ENCODE data around the gene VIL1. TPM values are rescaled to one million over a fixed set of nuclear protein-coding genes. Genes with fewer than 3 reads are reported as not detected.

VIL1 gene
- total and polyA plus RNA-seq, 2 of the 13 experiments (the other 11 are each of a cell fraction or from before 2014, with no cell fraction given): 287 to 301 TPM

DNA sequence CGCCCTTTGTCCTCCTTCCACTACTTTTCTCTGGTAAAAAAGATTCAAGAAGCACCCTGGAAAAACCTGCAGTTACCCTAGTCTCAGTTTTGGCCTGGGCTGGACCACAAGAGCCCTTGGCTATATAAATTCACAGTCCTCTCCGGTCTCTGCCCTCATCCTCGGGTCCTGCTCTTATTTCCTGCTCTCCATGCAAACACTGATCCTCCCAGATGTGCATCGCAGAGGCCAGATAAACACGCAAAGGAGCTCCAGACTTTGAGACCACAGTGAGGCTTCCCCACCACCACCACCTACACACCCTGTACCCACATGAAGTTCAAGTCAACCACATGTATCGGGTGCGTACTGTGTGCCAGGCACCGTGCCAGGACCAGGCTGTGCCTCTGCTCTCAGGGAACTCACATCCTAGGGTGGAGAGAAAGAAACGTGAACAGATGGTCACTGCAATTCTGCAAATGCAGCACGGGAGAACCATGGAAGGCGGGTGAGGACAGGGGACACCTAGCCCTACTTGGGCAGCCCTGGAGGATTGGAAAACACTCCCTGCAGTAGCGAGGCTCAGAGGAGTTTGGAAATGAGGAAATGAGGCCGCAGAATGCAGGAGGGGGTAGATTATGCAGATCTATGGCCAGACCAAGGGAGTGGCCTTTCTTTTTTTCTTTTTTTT, 11.8 kb upstream of the VIL1 start (continued):
- TF ChIP-seq GFI1 (CRISPR knock-in tag; IDR thresholded peaks at IDR 0.05; ENCODE audit: borderline replicate concordance) (0 out of 2 replicates have a peak, but pooled peaks have one; percentile 50), ZNF879 (CRISPR knock-in tag; IDR thresholded peaks at IDR 0.05) (no peak), PCBP1 (IDR thresholded peaks at IDR 0.05; ENCODE audit: borderline replicate concordance, low read depth, low read length) (no peak), HOXA5 (CRISPR knock-in tag; IDR thresholded peaks at IDR 0.05) (no peak), ZBTB8A (CRISPR knock-in tag; IDR thresholded peaks at IDR 0.05; ENCODE audit: borderline replicate concordance, low read depth) (no peak), ZNF713 (CRISPR knock-in tag; IDR thresholded peaks at IDR 0.05) (0 out of 2 replicates have a peak, but pooled peaks have one; percentile 54), FOXO1 (CRISPR knock-in tag; IDR thresholded peaks at IDR 0.05) (0 out of 2 replicates have a peak, but pooled peaks have one; percentile 36), ZNF572 (CRISPR knock-in tag; IDR thresholded peaks at IDR 0.05) (peak; percentile 91; the same call in 1 of the 2 replicates), MLLT10 (CRISPR knock-in tag; IDR thresholded peaks at IDR 0.05) (no peak), ZBTB33 (CRISPR knock-in tag; IDR thresholded peaks at IDR 0.05) (no peak), JUNB (CRISPR knock-in tag; IDR thresholded peaks at IDR 0.05; ENCODE audit: borderline replicate concordance) (no peak), MBD4 (IDR thresholded peaks at IDR 0.05; ENCODE audit: borderline replicate concordance, low read length) (no peak), USF2 (IDR thresholded peaks at IDR 0.05; ENCODE audit: low read depth, low read length) (no peak), USF2 (CRISPR knock-in tag; IDR thresholded peaks at IDR 0.05; ENCODE audit: borderline replicate concordance) (no peak), SMC3 (IDR thresholded peaks at IDR 0.05; ENCODE audit: low read length) (no peak), ZNF770 (CRISPR knock-in tag; IDR thresholded peaks at IDR 0.05) (peak; percentile 31; the same call in 1 of the 2 replicates)
- TF ChIP-seq, protein P1, sequence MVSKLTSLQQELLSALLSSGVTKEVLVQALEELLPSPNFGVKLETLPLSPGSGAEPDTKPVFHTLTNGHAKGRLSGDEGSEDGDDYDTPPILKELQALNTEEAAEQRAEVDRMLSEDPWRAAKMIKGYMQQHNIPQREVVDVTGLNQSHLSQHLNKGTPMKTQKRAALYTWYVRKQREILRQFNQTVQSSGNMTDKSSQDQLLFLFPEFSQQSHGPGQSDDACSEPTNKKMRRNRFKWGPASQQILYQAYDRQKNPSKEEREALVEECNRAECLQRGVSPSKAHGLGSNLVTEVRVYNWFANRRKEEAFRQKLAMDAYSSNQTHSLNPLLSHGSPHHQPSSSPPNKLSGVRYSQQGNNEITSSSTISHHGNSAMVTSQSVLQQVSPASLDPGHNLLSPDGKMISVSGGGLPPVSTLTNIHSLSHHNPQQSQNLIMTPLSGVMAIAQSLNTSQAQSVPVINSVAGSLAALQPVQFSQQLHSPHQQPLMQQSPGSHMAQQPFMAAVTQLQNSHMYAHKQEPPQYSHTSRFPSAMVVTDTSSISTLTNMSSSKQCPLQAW (CRISPR knock-in tag; IDR thresholded peaks at IDR 0.05): no peak; the same call in 1 of the 2 replicates
- TF ChIP-seq, protein P2, sequence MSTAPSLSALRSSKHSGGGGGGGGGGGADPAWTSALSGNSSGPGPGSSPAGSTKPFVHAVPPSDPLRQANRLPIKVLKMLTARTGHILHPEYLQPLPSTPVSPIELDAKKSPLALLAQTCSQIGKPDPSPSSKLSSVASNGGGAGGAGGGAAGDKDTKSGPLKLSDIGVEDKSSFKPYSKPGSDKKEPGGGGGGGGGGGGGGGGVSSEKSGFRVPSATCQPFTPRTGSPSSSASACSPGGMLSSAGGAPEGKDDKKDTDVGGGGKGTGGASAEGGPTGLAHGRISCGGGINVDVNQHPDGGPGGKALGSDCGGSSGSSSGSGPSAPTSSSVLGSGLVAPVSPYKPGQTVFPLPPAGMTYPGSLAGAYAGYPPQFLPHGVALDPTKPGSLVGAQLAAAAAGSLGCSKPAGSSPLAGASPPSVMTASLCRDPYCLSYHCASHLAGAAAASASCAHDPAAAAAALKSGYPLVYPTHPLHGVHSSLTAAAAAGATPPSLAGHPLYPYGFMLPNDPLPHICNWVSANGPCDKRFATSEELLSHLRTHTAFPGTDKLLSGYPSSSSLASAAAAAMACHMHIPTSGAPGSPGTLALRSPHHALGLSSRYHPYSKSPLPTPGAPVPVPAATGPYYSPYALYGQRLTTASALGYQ (CRISPR knock-in tag; IDR thresholded peaks at IDR 0.05): no peak

All from HepG2 (cell line).